Adipocyte (in vitro differentiated cells): ENCODE measurements around the gene PPARD.

Experiments used
- DNase-seq: peaks from one replicate; pipeline ENCODE4 v3.0.0-alpha.2; 2015; ENCODE audit warnings: low read depth
- H3K27me3 ChIP-seq: replicated peaks from 2 replicates; pipeline ENCODE4 v1.7.0; 2013; ENCODE audit warnings: mild to moderate bottlenecking, low read length, moderate library complexity; ENCODE audit not compliant: control insufficient read depth, insufficient read depth
- H3K36me3 ChIP-seq: 2 replicates; pipeline ENCODE4 v1.7.0; 2013; ENCODE audit warnings: low read length, mild to moderate bottlenecking, moderate library complexity; ENCODE audit not compliant: control insufficient read depth, insufficient read depth, severe bottlenecking
- H3K4me1 ChIP-seq: 2 replicates; pipeline ENCODE4 v1.7.0; 2013; ENCODE audit warnings: mild to moderate bottlenecking, low read length, moderate library complexity; ENCODE audit not compliant: control insufficient read depth, insufficient read depth
- H3K4me3 ChIP-seq: 2 replicates; pipeline ENCODE4 v1.7.0; 2013; ENCODE audit warnings: mild to moderate bottlenecking, low read length, moderate library complexity
- H3K9ac ChIP-seq: 2 replicates; pipeline ENCODE4 v1.7.0; 2013; ENCODE audit warnings: mild to moderate bottlenecking, low read length, moderate library complexity
- H3K9me3 ChIP-seq: 2 replicates; pipeline ENCODE4 v1.7.0; 2013; ENCODE audit warnings: mild to moderate bottlenecking, low read length, moderate library complexity; ENCODE audit not compliant: control insufficient read depth

Gene PPARD

DNA sequence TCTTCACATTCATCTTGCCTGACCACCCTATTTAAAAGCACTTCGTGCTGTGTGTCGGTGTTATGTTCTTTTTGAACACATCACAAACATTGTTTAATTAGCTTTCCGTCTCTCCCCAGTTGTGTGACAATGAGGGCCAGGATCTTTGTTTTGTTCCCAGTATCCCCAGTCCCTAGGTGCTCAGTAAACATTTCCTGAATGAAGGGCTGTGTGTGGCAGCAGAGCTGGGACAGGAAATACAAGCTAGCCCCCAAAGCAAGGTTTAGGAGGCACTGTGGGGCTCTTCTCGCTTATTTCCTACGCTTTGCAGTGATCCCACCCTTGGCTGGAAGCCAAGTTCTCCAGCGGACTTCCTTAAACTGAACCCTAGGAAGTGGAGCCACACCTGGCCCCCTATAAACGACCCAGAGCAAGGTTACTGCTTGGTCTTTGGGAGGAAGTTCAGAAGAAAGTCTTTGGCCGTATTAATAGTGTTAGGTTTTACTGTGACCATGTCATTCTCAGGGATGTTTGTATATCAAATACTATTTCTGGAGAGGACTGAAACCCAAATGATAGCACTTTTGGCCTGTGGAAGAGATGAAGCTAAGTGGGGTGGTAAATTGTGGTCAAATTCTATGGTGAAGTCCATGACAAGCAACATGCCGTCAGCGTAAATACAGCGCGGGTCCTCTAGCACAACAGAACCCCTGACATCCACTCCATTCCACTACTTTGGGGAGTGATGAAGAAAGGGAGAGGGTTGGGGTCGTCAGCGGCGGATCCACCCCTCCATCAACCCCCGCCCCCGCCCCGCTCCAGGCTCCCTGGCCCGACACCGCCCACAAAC lies 109.2 kb downstream of the PPARD start:
- peak overlapping the region; percentile 14 for H3K9ac ChIP-seq
- no peaks in the 10 kb centered on the region for H3K36me3 ChIP-seq
- H3K27me3 ChIP-seq = no peaks in the 10 kb centered on the region
- no peaks in the 10 kb centered on the region for H3K9me3 ChIP-seq
- H3K4me3 ChIP-seq = peak overlapping the region; percentile 84
- H3K4me1 ChIP-seq = peaks cover 29% of the 10 kb centered on the region
- DNase-seq = no peak

DNA sequence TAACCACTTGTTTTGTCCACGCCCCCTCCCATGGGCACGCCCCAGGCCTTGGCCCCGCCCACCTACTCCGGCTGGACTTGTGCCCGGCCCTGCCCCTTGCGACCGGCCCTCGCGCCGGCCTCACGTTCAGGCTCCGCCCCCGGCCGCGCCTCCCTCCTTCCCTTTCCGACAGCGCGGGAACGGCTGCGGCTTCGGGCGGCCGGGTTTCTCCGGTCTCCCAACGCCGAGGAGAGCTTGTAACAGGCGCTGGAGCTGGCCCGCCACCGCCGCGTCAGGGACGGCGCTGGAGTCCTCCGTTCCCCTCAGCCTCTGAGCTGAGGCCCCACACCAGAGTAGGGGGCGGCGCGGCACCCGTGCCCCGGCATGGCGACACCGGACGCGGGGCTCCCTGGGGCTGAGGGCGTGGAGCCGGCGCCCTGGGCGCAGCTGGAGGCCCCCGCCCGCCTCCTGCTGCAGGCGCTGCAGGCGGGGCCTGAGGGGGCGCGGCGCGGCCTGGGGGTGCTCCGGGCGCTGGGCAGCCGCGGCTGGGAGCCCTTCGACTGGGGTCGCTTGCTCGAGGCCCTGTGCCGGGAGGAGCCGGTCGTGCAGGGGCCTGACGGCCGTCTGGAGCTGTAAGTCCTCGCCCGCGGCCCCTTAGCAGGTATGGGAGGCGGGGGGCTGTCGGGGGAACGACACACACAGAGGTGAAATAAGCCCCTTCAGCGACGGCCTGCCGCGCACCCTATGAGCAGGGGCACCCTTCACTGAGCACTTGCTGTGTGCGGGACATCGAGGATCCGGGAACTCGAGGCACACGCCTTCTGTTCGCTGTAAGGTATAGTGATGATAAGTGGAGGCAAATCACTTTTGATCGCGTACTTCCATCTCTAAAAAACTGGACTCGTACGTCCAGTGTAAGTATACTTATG lies 110.1 kb downstream of the PPARD start, which contains the start of gene FANCE:
TSS of gene FANCE (plus strand) at position 156 of the 908 bp plus-strand sequence. CDS start at position 364, 208 bp downstream.
- Histone ChIP-seq H3K27me3 (no peaks in the 10 kb centered on the region), H3K4me1 (peaks cover 29% of the 10 kb centered on the region), H3K9me3 (no peaks in the 10 kb centered on the region), H3K36me3 (no peaks in the 10 kb centered on the region), H3K4me3 (peak within 1 kb of the TSS; percentile 84), H3K9ac (peak within 1 kb of the TSS; percentile 83)
- peak; percentile 97 for DNase-seq

DNA sequence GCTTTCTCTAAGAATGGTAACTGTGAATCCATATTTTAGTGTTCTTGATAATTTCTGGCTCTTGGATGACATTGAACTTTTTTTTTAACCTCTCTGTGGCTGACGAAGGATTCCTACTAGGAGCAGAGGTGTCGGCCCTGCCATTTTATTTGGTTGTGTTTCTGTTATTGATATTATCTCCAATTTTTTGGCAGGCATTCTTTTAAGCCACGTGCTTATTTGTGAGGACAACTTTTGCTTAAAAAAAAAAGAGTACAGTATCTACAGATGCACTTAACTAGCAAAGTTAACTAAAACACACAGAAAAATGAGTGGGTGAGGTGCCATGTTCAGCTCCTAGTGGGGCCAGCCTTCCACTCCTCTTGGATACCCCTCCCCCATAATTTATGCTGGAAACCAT lies 110.9 kb downstream of the PPARD start:
- peak; percentile 36 for DNase-seq
- no peaks in the 10 kb centered on the region for H3K36me3 ChIP-seq
- no peaks in the 10 kb centered on the region for H3K27me3 ChIP-seq
- H3K9ac ChIP-seq = peak overlapping the region; percentile 83
- H3K4me3 ChIP-seq = peak overlapping the region; percentile 84
- no peaks in the 10 kb centered on the region for H3K9me3 ChIP-seq
- peaks cover 29% of the 10 kb centered on the region for H3K4me1 ChIP-seq

DNA sequence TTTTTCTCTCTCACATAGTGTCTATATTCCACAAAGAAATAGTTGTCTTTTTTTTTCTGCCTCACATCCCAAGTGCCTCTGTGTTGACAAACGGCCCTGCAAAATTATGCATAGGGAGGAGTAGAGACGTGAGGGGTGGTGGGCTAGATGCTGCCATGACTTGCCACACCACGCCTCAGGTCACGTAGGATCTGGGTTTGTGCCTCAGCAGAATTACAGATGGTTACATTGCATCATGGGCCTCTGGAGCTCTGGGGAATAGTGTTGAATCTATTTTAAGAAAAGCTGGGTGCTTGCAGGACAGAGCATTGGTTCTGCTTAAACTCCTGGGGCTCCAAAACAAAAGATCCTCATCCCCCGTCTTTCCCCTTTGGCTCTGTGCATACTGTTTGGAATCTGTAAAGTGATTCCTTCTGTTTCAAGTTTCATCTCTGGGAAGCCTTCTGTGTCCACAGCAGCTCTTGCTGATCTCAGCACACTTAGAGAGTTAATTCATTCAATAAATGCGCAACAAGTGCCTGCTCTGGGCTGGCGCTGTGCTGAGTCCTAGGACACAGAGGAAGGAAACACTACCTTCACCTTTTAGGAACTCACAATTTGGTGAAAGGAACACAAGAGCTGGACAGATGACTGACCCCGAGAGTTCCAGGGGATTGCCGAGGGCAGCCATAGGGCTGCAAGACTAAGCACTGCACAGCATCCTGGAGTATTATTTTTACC lies 112.2 kb downstream of the PPARD start:
- H3K36me3 ChIP-seq = peaks cover 4% of the 10 kb centered on the region
- peak overlapping the region; percentile 11 for H3K9ac ChIP-seq
- peak; percentile 44 for DNase-seq
- H3K4me3 ChIP-seq = no peak overlapping the region
- no peaks in the 10 kb centered on the region for H3K27me3 ChIP-seq
- no peaks in the 10 kb centered on the region for H3K9me3 ChIP-seq
- H3K4me1 ChIP-seq = peaks cover 29% of the 10 kb centered on the region

DNA sequence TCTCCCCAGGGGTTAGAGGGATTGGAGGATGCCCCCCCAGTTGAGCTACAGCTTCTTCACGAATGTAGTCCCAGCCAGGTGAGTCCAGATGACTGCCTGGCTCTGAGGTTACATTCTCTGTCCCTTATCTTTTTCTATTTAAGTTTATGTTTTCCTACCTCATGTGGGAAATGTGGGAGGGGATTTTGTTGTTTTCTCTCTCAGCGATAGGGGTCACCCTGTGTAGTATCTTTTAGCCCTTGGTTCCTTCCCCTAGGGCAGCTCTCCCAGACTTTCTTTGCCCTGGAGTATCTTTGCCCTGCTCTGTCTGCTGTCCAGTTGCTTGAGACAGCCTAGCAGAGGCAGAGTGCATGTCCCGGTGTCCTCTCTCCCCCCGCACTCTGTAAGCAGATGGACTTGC lies 115.5 kb downstream of the PPARD start:
- H3K4me3 ChIP-seq = no peak overlapping the region
- H3K9ac ChIP-seq = no peak overlapping the region
- no peaks in the 10 kb centered on the region for H3K27me3 ChIP-seq
- H3K4me1 ChIP-seq = peaks cover 22% of the 10 kb centered on the region
- peaks cover 8% of the 10 kb centered on the region for H3K36me3 ChIP-seq
- DNase-seq = no peak
- no peaks in the 10 kb centered on the region for H3K9me3 ChIP-seq

DNA sequence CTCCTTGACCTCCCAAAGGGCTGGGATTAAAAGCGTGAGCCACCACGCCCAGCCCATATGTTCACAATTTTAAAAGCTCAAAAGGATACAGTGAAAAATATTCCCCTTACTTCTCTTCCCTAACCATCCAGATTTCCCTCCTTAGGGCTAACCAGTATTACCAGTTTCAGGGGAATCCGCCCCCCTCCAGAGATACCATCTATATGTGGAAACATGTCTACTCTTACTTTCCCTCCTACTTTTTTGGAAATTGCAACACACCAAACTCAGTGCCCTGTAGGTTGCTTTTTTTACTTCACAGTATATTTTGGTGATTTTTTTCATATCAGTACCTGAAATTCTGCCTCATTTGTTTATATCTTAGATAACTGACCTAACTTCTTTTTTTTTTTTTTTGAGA lies 118.9 kb downstream of the PPARD start:
- Histone ChIP-seq H3K9ac (no peak overlapping the region), H3K4me1 (no peaks in the 10 kb centered on the region), H3K36me3 (peaks cover 8% of the 10 kb centered on the region), H3K27me3 (no peaks in the 10 kb centered on the region), H3K4me3 (no peak overlapping the region), H3K9me3 (no peaks in the 10 kb centered on the region)
- no peak for DNase-seq

DNA sequence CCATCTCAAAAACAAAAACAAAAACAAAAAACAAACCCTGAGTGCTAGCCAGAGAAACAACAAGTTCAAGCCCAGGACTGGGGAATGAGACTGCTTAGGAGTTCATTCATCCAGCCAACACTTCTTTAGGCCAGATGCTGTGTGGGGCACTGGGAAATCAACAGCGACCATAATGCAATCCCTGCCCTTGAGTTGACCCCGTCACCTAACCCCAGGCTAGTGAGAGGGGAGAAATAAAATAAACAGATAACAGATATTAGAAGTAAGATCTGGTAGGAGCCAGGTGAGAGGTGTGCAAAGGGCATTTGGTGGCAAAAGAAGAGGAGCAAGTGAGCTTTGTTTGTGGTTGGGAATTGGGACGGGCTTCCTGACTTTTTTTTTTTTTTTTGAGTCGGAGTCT lies 120.9 kb downstream of the PPARD start:
- Histone ChIP-seq H3K4me1 (peaks cover 6% of the 10 kb centered on the region), H3K9ac (no peak overlapping the region), H3K36me3 (peaks cover 12% of the 10 kb centered on the region), H3K9me3 (no peaks in the 10 kb centered on the region), H3K27me3 (no peaks in the 10 kb centered on the region), H3K4me3 (no peak overlapping the region)
- DNase-seq = no peak

DNA sequence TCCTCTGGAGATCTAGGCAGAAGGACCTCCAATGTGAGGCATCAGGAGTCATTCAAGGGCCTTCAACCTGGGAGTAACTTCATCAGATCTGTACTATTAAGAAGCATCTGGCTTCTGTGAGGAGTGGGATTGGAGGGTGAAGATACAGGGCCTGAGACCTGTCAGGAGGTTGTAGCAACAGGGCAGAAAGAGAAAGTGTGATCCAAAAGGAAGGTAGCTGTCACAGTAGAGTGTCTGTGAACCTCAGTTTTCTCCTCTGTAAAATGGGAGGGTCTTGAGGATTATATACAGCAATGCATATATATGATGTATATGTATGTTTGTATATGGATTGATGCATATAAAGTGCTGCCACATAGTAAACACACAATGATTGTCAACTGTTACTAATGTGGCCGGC lies 123.3 kb downstream of the PPARD start:
- DNase-seq = no peak
- Histone ChIP-seq H3K4me3 (no peak overlapping the region), H3K9me3 (no peaks in the 10 kb centered on the region), H3K27me3 (no peaks in the 10 kb centered on the region), H3K36me3 (peaks cover 19% of the 10 kb centered on the region), H3K9ac (no peak overlapping the region), H3K4me1 (peaks cover 16% of the 10 kb centered on the region)

DNA sequence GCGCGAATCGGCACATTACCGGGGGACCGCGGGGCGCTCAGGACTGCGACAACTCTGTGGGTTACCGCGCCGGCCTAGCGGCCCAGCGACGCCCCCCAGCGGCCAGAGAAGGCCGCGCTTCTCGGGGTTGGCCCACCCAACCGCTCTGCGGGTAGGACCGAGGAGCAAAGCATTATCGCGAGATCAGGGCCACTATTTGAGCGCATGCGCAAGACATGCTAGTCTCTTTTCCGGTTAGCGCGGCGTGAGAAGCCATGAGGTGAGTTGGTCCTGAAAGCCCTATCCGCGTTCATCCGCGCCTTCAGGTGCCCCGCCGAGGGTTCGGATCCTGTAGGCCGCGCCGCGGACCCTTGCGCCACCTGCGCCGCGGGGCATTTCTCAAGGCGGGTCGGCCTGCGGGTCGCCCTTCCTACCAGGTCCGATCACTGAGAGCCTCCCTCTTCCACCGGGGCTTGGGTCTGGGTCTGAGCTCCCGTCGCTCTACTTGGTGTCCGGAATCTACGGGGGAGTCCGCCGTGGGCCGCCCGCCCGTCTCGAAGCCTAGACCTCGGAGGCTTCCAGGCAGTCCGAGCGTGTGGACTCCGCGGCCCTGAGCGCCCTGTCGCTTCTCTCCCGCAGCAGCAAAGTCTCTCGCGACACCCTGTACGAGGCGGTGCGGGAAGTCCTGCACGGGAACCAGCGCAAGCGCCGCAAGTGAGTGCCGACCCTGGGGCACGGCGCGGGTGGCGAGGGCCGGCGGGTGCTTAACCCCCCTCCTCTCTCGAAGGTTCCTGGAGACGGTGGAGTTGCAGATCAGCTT lies 126.0 kb downstream of the PPARD start, which contains the start of gene RPL10A:
TSS of gene RPL10A (plus strand) at position 221 of the 799 bp plus-strand sequence. CDS start at position 255, 34 bp downstream.
- H3K36me3 ChIP-seq = peaks cover 44% of the 10 kb centered on the region
- peak within 1 kb of the TSS; percentile 94 for H3K4me3 ChIP-seq
- H3K27me3 ChIP-seq = no peaks in the 10 kb centered on the region
- peak; percentile 99 for DNase-seq
- no peaks in the 10 kb centered on the region for H3K9me3 ChIP-seq
- H3K4me1 ChIP-seq = peaks cover 27% of the 10 kb centered on the region
- H3K9ac ChIP-seq = peak within 1 kb of the TSS; percentile 95

DNA sequence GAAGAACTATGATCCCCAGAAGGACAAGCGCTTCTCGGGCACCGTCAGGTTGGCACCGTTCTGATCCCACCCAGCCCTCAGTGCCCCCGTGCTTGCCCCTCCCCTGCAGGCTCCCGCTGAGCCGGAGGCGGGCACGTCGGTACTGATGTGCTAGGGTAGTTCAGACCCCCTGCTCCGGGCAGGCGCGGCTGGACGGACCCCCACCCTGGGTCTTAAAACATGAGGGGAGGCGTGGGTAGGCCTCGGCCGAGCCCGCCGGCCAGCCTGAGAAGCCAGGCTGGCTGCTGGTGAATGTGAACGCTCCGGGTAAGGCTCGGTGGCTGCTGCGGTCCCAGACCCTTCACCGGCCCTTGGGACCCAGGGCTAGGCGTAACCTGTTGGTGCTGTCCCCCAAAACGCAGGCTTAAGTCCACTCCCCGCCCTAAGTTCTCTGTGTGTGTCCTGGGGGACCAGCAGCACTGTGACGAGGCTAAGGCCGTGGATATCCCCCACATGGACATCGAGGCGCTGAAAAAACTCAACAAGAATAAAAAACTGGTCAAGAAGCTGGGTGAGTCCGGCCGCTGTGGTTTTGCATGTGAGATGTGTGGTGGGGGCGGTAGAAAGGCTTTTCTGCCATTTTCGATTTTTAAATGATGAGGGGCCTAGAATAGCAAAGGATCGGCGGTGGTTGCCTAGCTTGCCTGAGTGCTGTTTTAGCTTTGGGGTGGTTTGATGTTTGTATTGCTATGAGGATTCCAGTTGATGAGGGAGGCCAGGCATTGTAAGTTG lies 126.8 kb downstream of the PPARD start:
- H3K27me3 ChIP-seq = no peaks in the 10 kb centered on the region
- H3K4me1 ChIP-seq = peaks cover 27% of the 10 kb centered on the region
- peak overlapping the region; percentile 95 for H3K9ac ChIP-seq
- H3K36me3 ChIP-seq = peaks cover 51% of the 10 kb centered on the region
- H3K4me3 ChIP-seq = peak overlapping the region; percentile 94
- no peak for DNase-seq
- H3K9me3 ChIP-seq = no peaks in the 10 kb centered on the region
